WTC11 (cell line): ENCODE data around the gene PPP6C.

ENCODE experiments used
- CREM ChIP-seq: sonication (generic); formaldehyde crosslinking; IDR thresholded peaks from 2 replicates; pipeline ENCODE4 v1.8.1; 2022; ENCODE audit warnings: mild to moderate bottlenecking, missing genetic modification reagents, moderate library complexity
- CTCF ChIP-seq: fragments of 200-600 bp; IDR thresholded peaks from 2 replicates; pipeline ENCODE4 v1.8.0; 2022; ENCODE audit warnings: antibody characterized with exemption
- ERG ChIP-seq: fragments of 250-450 bp; sonication (Bioruptor Pico); IDR thresholded peaks from 2 replicates; pipeline ENCODE4 v1.8.0; 2021; ENCODE audit warnings: mild to moderate bottlenecking
- FOXJ3 ChIP-seq: sonication (generic); formaldehyde crosslinking; IDR thresholded peaks from 2 replicates; pipeline ENCODE4 v1.9.0; 2021; ENCODE audit warnings: missing genetic modification reagents, mild to moderate bottlenecking, borderline replicate concordance
- NR1H2 ChIP-seq: sonication (generic); formaldehyde crosslinking; IDR thresholded peaks from 2 replicates; pipeline ENCODE4 v1.9.0; 2021; ENCODE audit warnings: mild to moderate bottlenecking, moderate library complexity, missing genetic modification reagents
- PRRX2 ChIP-seq: fragments of 250-450 bp; sonication (Bioruptor Pico); IDR thresholded peaks from 2 replicates; pipeline ENCODE4 v1.8.0; 2021; ENCODE audit warnings: mild to moderate bottlenecking
- USF2 ChIP-seq: sonication (generic); formaldehyde crosslinking; IDR thresholded peaks from 2 replicates; pipeline ENCODE4 v1.8.1; 2023; ENCODE audit warnings: mild to moderate bottlenecking, missing genetic modification reagents, moderate library complexity

- TF ChIP-seq CTCF (no peak), NR1H2 (CRISPR knock-in tag) (no peak), FOXJ3 (CRISPR knock-in tag) (no peak), PRRX2 (CRISPR knock-in tag) (no peak), CREM (CRISPR knock-in tag) (no peak), ERG (no peak), USF2 (CRISPR knock-in tag) (no peak)
These were observed 617 bp downstream of the PPP6C start for GRCh38 chr9:125189011-125189360.
